RWPE2 (cell line): ENCODE results near the gene ARRDC1.
"Not testable (repeated sequence)": the region's sequence is repeated elsewhere in the genome, so short reads cannot be mapped to it uniquely, and the experiment has no call there.

Experiments
- ATAC-seq: fragments of 200-7000 bp; cut with Tn5 transposase; 3 replicates; pipeline ENCODE4 v1.9.1; 2021; ENCODE audit warnings: low read depth
- DNase-seq: peaks from one replicate; pipeline ENCODE4 v3.0.0-alpha.2; 2020; ENCODE audit warnings: low spot score
- H3K27ac ChIP-seq: fragments of 450-650 bp; 2 replicates; pipeline ENCODE4 v1.5.1; 2017; ENCODE audit warnings: mild to moderate bottlenecking; ENCODE audit not compliant: poor library complexity, severe bottlenecking
- H3K27me3 ChIP-seq: fragments of 250-450 bp; sonication (Bioruptor Pico); 2 replicates; pipeline ENCODE4 v1.5.1; 2021; ENCODE audit warnings: mild to moderate bottlenecking, moderate library complexity; ENCODE audit not compliant: insufficient read depth, poor library complexity, severe bottlenecking
- H3K36me3 ChIP-seq: fragments of 250-450 bp; sonication (Bioruptor Pico); 2 replicates; pipeline ENCODE4 v1.5.1; 2020; ENCODE audit warnings: low read depth, mild to moderate bottlenecking, moderate library complexity
- H3K4me1 ChIP-seq: fragments of 250-450 bp; sonication (Bioruptor Pico); 2 replicates; pipeline ENCODE4 v1.5.1; 2021; ENCODE audit warnings: mild to moderate bottlenecking, moderate library complexity; ENCODE audit not compliant: insufficient read depth, poor library complexity, severe bottlenecking
- H3K4me3 ChIP-seq: fragments of 250-450 bp; sonication (Bioruptor Pico); 2 replicates; pipeline ENCODE4 v1.5.1; 2021; ENCODE audit warnings: mild to moderate bottlenecking, moderate library complexity; ENCODE audit not compliant: severe bottlenecking
- H3K9me3 ChIP-seq: fragments of 250-450 bp; sonication (Bioruptor Pico); 2 replicates; pipeline ENCODE4 v1.5.1; 2021; ENCODE audit warnings: mild to moderate bottlenecking, moderate library complexity; ENCODE audit not compliant: severe bottlenecking
- TF ChIP-seq, protein P1 (sequence below): fragments of 450-650 bp; IDR thresholded peaks from one replicate; pipeline ENCODE4 v1.5.1; 2017; ENCODE audit warnings: mild to moderate bottlenecking, moderate library complexity; ENCODE audit not compliant: poor library complexity, severe bottlenecking

The ARRDC1 gene

DNA sequence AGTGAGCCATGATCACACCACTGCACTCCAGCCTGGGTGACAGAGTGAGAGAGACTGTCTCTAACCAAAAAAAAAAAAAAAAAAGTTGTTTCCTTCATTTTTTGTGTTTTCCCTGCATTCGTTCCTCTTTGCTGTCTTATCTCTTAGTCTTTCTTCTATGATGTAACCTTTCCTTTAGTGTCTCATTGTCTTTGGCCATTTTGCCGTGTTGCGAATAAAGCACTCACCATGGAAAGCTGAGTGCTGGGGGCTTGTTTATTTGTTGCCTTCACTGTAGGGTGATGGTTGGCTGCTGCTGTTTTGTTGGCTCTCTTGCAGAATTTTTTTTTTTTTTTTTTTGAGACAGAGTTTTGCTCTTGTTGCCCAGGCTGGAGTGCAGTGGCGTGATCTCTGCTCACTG is 21.0 kb downstream of the ARRDC1 start:
- Histone ChIP-seq H3K36me3 (peaks cover 5% of the 10 kb centered on the region; the same call in 1 of the 2 replicates), H3K4me3 (no peak overlapping the region), H3K27ac (no peak overlapping the region), H3K9me3 (no peaks in the 10 kb centered on the region), H3K4me1 (no peaks in the 10 kb centered on the region), H3K27me3 (no peaks in the 10 kb centered on the region)
- DNase-seq (no peak), ATAC-seq (no peak)
- TF ChIP-seq, protein P1, sequence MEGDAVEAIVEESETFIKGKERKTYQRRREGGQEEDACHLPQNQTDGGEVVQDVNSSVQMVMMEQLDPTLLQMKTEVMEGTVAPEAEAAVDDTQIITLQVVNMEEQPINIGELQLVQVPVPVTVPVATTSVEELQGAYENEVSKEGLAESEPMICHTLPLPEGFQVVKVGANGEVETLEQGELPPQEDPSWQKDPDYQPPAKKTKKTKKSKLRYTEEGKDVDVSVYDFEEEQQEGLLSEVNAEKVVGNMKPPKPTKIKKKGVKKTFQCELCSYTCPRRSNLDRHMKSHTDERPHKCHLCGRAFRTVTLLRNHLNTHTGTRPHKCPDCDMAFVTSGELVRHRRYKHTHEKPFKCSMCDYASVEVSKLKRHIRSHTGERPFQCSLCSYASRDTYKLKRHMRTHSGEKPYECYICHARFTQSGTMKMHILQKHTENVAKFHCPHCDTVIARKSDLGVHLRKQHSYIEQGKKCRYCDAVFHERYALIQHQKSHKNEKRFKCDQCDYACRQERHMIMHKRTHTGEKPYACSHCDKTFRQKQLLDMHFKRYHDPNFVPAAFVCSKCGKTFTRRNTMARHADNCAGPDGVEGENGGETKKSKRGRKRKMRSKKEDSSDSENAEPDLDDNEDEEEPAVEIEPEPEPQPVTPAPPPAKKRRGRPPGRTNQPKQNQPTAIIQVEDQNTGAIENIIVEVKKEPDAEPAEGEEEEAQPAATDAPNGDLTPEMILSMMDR: no peak

DNA sequence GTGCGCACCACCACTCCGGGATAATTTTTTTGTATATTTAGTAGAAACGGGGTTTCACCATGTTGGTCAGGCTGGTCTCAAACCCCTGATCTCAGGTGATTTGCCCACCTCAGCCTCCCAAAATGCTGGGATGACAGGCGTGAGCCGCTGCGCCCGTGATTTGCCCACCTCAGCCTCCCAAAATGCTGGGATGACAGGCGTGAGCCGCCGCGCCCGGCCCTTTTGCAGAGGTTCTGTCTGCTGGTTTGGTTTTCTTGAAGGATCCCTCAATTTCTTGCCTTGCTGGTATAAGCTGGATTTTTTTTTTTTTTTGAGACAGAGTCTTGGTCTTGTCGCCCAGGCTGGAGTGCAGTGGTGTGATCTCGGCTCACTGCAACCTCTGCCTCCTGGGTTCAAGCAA is 21.9 kb downstream of the ARRDC1 start:
- H3K27me3 ChIP-seq, H3K9me3 ChIP-seq, H3K27ac ChIP-seq, H3K4me1 ChIP-seq, H3K36me3 ChIP-seq, H3K4me3 ChIP-seq, ATAC-seq: not testable (repeated sequence)
- DNase-seq: peak; percentile 26

DNA sequence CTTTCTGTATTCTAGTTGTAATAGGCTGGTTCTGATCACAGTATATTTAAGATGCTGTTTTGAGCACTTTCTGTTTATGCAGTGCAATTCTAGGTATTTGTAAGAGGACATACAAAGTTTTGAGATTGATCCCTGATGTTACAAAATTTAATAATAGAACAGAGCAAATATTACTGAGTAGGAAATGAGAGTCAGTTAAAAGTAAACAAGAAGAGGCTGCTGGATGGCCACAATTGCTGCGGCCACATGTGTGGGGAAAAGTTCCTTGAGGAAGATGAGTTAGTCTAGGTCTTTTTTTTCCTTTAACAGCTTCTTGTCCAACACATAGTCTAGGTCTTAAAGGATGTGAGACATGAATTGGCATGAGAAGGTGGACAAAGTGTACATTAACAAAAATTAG is 24.6 kb downstream of the ARRDC1 start:
- no peaks in the 10 kb centered on the region for H3K36me3 ChIP-seq
- H3K4me3 ChIP-seq: no peak overlapping the region
- H3K27me3 ChIP-seq: no peaks in the 10 kb centered on the region
- H3K27ac ChIP-seq: no peak overlapping the region
- TF ChIP-seq, protein P1: no peak
- H3K9me3 ChIP-seq: no peaks in the 10 kb centered on the region
- ATAC-seq (no peak), DNase-seq (no peak)
- H3K4me1 ChIP-seq: no peaks in the 10 kb centered on the region

DNA sequence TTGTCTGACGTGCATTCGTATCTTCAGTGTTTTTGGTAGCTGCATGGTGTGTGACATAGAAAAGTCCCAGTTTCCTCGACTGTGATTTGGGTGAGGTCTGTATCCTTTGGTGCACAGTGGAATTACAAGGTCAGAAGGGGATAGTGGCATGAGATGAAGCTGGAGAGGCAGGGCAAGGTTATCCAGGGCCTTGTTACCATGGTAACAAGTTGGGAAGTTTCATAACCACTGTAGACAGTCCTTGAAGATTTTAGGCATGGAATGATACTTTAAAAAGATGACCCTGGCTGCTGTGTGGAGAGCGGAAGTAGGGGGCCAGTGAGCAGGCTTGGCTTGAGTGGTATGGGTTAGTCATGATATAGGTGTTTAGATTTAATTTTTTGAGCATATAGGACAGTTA is 25.2 kb downstream of the ARRDC1 start:
- H3K4me3 ChIP-seq: no peak overlapping the region
- DNase-seq: no peak
- H3K9me3 ChIP-seq: no peaks in the 10 kb centered on the region
- H3K27ac ChIP-seq: no peak overlapping the region
- TF ChIP-seq, protein P1: no peak
- no peaks in the 10 kb centered on the region for H3K4me1 ChIP-seq
- no peak for ATAC-seq
- H3K36me3 ChIP-seq: no peaks in the 10 kb centered on the region
- H3K27me3 ChIP-seq: no peaks in the 10 kb centered on the region

DNA sequence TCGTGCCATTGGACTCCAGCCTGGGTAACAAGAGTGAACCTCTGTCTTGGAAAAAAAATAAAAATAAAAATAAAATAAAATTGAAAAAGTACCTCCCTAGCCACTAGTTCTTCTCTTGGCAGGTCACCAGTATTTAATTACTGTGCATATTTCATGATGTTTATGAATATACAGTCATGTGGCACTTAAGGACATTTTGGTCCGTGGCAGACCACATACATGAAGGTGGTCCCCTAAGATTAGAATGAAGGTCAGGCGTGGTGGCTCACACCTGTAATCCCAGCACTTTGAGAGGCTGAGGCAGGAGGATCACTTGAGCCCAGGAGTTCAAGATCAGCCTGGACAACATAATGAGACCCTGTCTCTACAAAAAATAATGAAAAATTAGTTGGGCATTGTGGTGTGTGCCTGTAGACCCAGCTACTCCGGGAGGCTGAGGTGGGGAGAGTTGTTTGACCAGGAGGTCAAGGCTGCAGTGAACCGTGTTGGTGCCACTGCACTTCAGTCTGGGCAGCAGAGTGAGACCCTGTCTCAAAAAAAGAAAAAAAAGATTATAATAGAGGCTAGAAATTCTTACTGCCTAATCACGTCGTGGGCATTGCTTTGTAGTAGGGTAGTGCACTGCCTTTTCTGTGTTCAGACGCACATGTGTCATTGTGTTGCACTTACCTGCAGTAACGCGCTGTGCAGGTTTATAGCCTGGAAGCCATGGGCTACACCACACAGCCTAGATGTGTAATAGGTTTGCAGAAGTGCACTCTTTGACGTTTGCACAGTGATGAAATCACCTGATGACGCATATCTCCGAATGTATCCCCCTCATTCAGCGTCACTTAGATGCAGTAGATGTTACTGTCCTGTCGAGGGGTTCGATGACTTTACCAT is 26.1 kb downstream of the ARRDC1 start:
- Histone ChIP-seq H3K27me3 (no peaks in the 10 kb centered on the region), H3K4me3 (no peak overlapping the region), H3K9me3 (no peaks in the 10 kb centered on the region), H3K36me3 (no peaks in the 10 kb centered on the region), H3K4me1 (no peaks in the 10 kb centered on the region), H3K27ac (no peak overlapping the region)
- no peak for DNase-seq
- TF ChIP-seq, protein P1: no peak
- no peak for ATAC-seq
